Kidney (tissue), 14 donors: ENCODE data around the gene IL3. TPM values are rescaled to one million over a fixed set of nuclear protein-coding genes. Genes with fewer than 3 reads are reported as not detected.

Source experiments
- DNase-seq, 5 donors: peaks; one replicate each; pipeline ENCODE4 v3.0.0-alpha.2; 2013 to 2020
- FAIRE-seq: peaks from 2 replicates; lab custom pipeline; 2012; peaks lifted over from hg19 to GRCh38; lab: Jason Lieb, UNC
- H3K27ac ChIP-seq, 2 donors: one replicate each; pipeline ENCODE4 v1.7.0; 2013; ENCODE audit warnings: low read depth in 2 of 2, low read length in 2 of 2, inconsistent platforms in 1 of 2
- H3K27me3 ChIP-seq: one replicate; pipeline ENCODE4 v1.7.1; 2013; ENCODE audit warnings: low read length, inconsistent platforms; ENCODE audit not compliant: control insufficient read depth, insufficient read depth
- H3K36me3 ChIP-seq, 3 donors: one replicate each; pipeline versions ENCODE4 v1.7.0 to v1.7.1; 2013; ENCODE audit warnings: low read length in 3 of 3, control low read depth in 1 of 3, inconsistent platforms in 1 of 3; ENCODE audit not compliant: insufficient read depth in 3 of 3, control insufficient read depth in 2 of 3
- H3K4me1 ChIP-seq, 3 donors: one replicate each; pipeline versions ENCODE4 v1.7.0 to v1.7.1; 2013; ENCODE audit warnings: low read length in 3 of 3, inconsistent platforms in 1 of 3, low read depth in 1 of 3; ENCODE audit not compliant: control insufficient read depth in 2 of 3, insufficient read depth in 2 of 3
- H3K4me3 ChIP-seq, 3 donors: one replicate each; pipeline versions ENCODE4 v1.7.0 to v1.8.1; 2013; ENCODE audit warnings: low read length in 3 of 3, control low read depth in 1 of 3, inconsistent platforms in 1 of 3
- H3K9ac ChIP-seq, 3 donors: one replicate each; pipeline versions ENCODE4 v1.7.0 to v1.7.1; 2013; ENCODE audit warnings: low read length in 3 of 3, control low read depth in 1 of 3, inconsistent platforms in 1 of 3
- H3K9me3 ChIP-seq, 3 donors: one replicate each; pipeline versions ENCODE4 v1.7.0 to v1.7.1; 2013; ENCODE audit warnings: low read length in 3 of 3, control low read depth in 1 of 3, inconsistent platforms in 1 of 3; ENCODE audit not compliant: control insufficient read depth in 2 of 3, insufficient read depth in 1 of 3
- intact Hi-C: fragments of 100-400 bp; cut with DNase I; formaldehyde crosslinking; loops from one replicate; pipeline ENCODE4 v1.11.1; 2022
- polyA plus RNA-seq: library from polyadenylated mRNA; stranded (reverse); fragments of 350-450 nt; fragmentation: Illumina TruSeq; extraction: RNeasy Lipid Tissue Mini Kit (QIAGEN cat#74804); gene quantifications from one replicate; pipeline ENCODE4 v1.2.3, GENCODE V29; 2014; ENCODE audit warnings: low read depth, low replicate concordance; ENCODE audit not compliant: insufficient read depth
- total RNA-seq: library from RNA; stranded (reverse); fragmentation: NEBNext Ultra II Directional; extraction: Animal tissue kit (Norgen Biotek cat#: 25700); gene quantifications from one replicate; pipeline ENCODE4 v1.2.1, GENCODE V29; 2021
- TF ChIP-seq, protein P1 (sequence below): IDR thresholded peaks from 3 replicates; pipeline ENCODE4 v1.5.1; 2012; ENCODE audit warnings: mild to moderate bottlenecking, moderate library complexity, borderline replicate concordance; ENCODE audit not compliant: insufficient read depth; ENCODE audit errors: extremely low read depth
- donor health status: control.
- donor health status: control.
- donor health status: control.
- donor health status: control.
- donor health status: control.
- donor health status: DM: yes; HTN: yes; CAD: no.
- donor health status: Normal renal cell carcinoma (clear cell type).

IL3 gene
- total and polyA plus RNA-seq, 2 donors from 2014 or later = not detected

GRCh38 chr5:132095424-132095972, 35.0 kb downstream of the IL3 start:
- no peaks in the 10 kb centered on the region for H3K27me3 ChIP-seq
- no peak overlapping the region for H3K9ac ChIP-seq
- H3K36me3 ChIP-seq = no peaks in the 10 kb centered on the region
- no peaks in the 10 kb centered on the region for H3K9me3 ChIP-seq
- FAIRE-seq (no peak), DNase-seq (no peak)
- H3K4me3 ChIP-seq = no peak overlapping the region
- intact Hi-C loops = no loop called here
- TF ChIP-seq, protein P1, sequence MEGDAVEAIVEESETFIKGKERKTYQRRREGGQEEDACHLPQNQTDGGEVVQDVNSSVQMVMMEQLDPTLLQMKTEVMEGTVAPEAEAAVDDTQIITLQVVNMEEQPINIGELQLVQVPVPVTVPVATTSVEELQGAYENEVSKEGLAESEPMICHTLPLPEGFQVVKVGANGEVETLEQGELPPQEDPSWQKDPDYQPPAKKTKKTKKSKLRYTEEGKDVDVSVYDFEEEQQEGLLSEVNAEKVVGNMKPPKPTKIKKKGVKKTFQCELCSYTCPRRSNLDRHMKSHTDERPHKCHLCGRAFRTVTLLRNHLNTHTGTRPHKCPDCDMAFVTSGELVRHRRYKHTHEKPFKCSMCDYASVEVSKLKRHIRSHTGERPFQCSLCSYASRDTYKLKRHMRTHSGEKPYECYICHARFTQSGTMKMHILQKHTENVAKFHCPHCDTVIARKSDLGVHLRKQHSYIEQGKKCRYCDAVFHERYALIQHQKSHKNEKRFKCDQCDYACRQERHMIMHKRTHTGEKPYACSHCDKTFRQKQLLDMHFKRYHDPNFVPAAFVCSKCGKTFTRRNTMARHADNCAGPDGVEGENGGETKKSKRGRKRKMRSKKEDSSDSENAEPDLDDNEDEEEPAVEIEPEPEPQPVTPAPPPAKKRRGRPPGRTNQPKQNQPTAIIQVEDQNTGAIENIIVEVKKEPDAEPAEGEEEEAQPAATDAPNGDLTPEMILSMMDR = no peak
- no peak overlapping the region for H3K27ac ChIP-seq
- no peaks in the 10 kb centered on the region for H3K4me1 ChIP-seq

DNA sequence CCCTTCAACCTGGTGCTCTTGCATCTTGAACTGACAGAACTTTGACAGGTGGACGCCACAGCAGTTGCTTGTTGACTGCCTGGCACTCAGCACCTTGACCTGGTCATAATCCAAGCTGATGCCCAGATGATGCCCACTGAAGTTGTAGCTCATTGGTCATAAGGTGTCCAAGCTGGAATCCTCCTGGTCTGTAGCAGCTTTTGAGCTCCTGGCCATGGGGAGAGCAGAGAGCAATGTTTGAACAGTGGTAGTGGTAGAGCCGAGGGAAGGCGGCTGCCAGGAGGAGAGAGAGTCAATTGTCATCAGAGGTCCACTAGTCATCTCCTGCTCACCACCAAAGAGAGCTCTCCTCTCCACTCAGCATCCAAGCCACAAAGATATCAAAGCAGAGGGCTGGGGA, 36.4 kb downstream of the IL3 start:
- H3K36me3 ChIP-seq = no peaks in the 10 kb centered on the region
- TF ChIP-seq, protein P1 = no peak
- H3K27me3 ChIP-seq = no peaks in the 10 kb centered on the region
- DNase-seq = no peak
- intact Hi-C loops = no loop called here
- H3K4me1 ChIP-seq = no peaks in the 10 kb centered on the region
- H3K27ac ChIP-seq = no peak overlapping the region
- H3K4me3 ChIP-seq = no peak overlapping the region
- H3K9me3 ChIP-seq = no peaks in the 10 kb centered on the region
- no peak overlapping the region for H3K9ac ChIP-seq
- no peak for FAIRE-seq

DNA sequence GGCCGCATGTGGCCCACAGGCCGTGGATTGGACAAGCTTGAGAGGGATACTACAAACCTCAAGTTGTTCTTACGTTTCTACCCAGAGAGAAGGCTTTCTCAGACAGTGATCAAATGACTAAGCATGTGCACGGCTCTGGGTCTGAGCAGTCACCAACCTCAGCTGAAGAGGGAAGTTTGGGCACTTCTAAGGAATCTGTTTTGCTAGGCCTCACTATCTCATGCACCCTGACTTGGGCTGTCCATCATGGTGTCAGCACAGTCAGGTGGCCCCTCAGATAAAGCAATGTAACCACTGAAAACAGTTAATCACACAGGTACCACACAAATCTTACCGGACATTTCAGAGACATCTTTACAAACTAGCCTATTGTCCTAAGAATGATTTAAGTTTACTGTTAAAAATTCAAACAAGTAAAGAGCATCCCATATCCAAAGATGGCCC, 37.7 kb downstream of the IL3 start:
- Histone ChIP-seq H3K9ac (no peak overlapping the region), H3K27ac (no peak overlapping the region), H3K27me3 (no peaks in the 10 kb centered on the region), H3K4me1 (no peaks in the 10 kb centered on the region), H3K9me3 (no peaks in the 10 kb centered on the region), H3K36me3 (no peaks in the 10 kb centered on the region), H3K4me3 (no peak overlapping the region)
- TF ChIP-seq, protein P1 = no peak
- DNase-seq (no peak), FAIRE-seq (no peak)
- intact Hi-C loops = no loop called here

DNA sequence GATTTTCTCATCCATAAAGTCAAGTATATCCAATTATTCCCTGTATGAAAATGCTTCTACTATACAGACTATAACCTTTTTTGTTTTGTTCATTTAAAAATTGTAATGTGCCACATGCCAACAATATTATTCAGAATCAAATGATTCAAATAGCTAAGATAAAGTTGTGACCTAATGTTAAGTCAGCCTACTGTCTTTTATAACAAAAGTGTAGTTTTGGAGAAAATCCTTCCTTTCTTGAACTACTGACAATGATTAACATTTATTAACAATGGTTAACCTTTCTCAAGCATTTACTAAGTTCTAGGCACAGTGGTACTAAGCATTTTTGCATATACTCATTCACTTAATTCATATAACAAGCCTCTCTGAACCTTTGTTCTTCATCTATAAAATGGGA, 38.2 kb downstream of the IL3 start:
- intact Hi-C loops = no loop called here
- FAIRE-seq (no peak), DNase-seq (no peak)
- peaks cover 0 to 3% (median 0%) of the 10 kb centered on the region in 3 donors for H3K4me1 ChIP-seq
- H3K36me3 ChIP-seq = no peaks in the 10 kb centered on the region
- H3K27ac ChIP-seq = no peak overlapping the region
- H3K4me3 ChIP-seq = no peak overlapping the region
- TF ChIP-seq, protein P1 = no peak
- no peaks in the 10 kb centered on the region for H3K27me3 ChIP-seq
- no peaks in the 10 kb centered on the region for H3K9me3 ChIP-seq
- no peak overlapping the region for H3K9ac ChIP-seq
